Activated T-cell treated with anti-CD3 and anti-CD28 coated beads, Interleukin-2, amount 50 U/mL, for 1 hour (primary cell): ENCODE data around the gene FRYL.
"Not testable (repeated sequence)": the region's sequence is repeated elsewhere in the genome, so short reads cannot be mapped to it uniquely, and the experiment has no call there.

Experiments
- DNase-seq: peaks from one replicate; pipeline ENCODE4 v3.0.0-alpha.2; 2020

Gene FRYL

GRCh38 chr4:48483006-48483776 is 296.9 kb downstream of the FRYL start, which contains the start of gene SLC10A4:
Gene SLC10A4 (plus strand): TSS chr4:48483343. CDS start chr4:48483562, 219 bp downstream.
- DNase-seq, result peak; percentile 29

DNA sequence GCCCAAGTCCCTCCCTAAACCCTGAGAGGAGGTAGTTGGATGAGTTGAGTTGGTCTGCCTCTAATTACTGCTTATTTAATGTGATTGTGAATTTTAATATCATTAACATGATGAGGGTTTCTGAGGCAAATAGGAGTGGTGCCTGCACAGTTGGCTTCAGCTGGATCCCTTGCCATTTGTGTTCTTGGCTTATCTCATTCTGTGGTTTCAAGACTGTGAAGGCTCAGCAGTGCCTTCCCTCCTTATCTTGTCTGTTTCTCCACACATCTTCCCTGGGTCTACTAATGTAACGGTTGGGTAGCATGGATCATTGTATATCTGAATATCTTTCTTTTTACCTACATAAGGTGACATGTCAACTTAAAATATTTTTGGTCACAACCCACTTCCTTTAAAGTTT is 298.5 kb downstream of the FRYL start:
- DNase-seq, result no peak

- no peak for DNase-seq
Measured at GRCh38 chr4:48478273-48478672, 301.8 kb downstream of the FRYL start.

- DNase-seq, result no peak
Measured at GRCh38 chr4:48475770-48476169, 304.3 kb downstream of the FRYL start.

- no peak for DNase-seq
Measured at GRCh38 chr4:48472794-48473193, 307.3 kb downstream of the FRYL start.

GRCh38 chr4:48470570-48470969 is 309.5 kb downstream of the FRYL start:
- no peak for DNase-seq

- DNase-seq, result no peak
Measured at GRCh38 chr4:48470137-48470536, 309.9 kb downstream of the FRYL start.

DNA sequence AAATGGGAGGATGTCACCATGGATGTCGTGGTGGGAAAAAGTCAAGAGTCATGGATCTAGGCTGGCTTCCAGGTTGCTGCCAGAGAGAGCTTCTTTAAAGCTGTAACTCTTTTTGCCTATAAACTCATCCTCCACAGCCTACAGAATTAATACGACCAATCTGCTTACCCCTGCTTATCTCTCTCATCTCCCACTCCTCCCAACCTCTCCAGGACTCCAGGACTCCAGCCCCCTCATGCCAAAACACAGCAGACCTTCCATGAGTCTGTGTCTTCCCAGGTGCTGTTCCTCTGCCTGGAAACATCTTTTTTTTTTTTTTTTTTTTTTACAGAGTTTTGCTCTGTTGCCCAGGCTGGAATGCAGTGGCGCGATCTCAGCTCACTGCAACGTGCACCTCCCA is 312.2 kb downstream of the FRYL start:
- no peak for DNase-seq

DNA sequence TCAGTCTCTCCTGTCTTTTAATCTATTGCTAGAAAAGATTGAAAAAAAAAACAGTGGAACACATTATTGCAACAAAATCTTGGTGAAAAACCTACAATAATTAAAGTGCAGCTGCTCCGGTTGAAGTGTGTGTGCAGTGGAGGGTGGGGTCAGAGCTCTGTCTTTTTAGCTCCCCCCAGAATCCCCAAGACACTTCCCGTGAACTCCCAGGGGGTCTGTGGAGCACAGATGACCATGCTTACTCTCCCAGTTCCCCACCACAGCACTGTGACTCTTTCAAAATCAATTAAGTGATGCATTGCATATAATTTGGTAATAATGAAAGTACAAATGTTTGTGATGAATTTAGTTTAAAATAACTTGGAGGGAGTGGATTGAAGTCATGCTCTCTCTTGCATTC is 312.6 kb downstream of the FRYL start:
- DNase-seq, result no peak

DNA sequence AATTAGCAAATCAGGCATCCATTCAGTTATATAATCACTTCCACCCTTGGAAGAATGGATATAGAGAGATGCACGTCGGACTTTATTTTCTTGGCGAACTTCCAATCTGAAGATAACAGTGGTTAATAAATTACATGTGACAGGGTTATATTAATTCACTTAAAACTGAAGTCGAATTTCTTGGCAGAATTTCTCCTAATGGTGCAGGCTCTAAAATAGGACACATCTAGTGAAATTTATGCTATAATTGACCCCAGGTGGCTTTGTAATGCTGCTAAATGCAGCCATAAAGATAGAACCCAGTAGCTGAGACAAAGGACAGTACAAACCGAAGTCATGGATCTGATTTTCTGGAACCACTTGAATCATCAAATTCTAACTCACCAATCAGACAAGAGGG is 317.7 kb downstream of the FRYL start:
- no peak for DNase-seq

DNA sequence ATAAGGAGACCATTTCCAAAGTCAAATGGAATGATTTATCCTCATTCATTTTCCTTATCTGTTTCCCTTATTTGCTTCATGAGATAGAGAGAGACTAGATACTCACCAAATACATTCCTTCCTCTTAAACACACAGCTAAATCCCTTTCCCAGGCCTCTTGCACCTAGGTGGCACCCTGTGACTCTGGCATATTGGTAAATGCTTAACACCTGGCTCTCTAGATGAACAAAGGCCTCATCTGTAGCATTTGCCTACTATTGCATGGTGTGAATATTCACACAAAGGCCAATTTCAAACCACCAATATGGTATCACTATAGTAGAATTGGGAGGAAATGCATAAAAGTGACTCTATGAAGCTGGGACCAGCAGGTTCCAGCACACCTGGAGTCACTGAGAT is 319.1 kb downstream of the FRYL start:
- no peak for DNase-seq

DNA sequence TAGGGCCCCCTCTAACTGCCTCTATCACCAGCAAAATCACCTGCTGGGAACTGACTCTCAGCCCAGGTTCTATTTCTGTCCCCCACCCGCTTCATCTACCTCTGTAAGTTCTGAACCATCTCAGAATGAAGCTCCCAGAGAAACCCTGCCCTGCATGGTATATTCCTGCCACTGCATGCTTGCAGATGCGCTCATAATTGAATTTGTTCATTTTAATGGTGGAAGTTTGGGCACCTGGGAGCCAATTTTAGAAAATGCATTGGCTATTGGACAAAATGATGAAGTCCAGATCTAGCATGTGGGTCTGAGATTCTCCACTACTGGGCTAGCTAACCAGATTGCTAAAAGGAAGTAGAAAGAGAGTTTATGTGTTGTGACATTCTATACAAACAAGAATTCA is 325.5 kb downstream of the FRYL start:
- DNase-seq, result no peak

DNA sequence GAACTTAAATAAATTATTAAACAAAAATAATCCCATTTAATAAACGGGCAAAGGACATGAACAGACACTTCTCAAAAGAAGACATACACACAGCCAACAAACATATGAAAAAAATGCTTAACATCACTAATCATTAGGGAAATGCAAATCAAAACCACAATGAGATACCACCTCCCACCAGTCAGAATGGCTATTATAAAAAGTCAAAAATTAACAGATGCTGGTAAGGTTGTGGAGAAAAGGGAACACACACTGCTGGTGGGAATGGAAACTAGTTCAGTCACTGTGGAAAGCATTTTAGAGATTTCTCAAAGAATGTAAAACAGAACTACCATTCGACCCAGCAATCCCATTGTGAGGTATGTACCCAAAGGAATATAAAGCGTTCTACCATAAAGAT is 328.4 kb downstream of the FRYL start:
- not testable (repeated sequence) for DNase-seq

DNA sequence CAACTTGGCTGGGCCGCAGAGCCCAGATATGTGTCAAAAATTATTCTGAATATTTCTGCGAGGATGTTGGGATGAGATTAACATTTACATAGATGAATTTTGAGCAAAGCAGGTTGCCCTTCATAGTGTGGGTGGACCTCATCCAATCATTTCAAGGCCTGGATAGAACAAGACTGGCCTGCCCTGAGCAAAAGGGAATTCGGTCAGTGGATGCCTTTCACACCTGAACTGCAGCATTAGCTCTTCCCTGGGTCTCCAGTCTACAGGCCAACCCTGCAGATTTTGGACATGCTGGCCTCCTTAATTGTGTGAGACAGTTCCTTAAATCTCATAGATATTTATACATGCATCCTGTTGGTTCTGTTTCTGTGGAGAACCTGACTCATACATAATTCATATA is 329.3 kb downstream of the FRYL start:
- DNase-seq, result no peak

GRCh38 chr4:48449151-48449550 is 330.9 kb downstream of the FRYL start:
- no peak for DNase-seq
